Panc1 (cell line): ENCODE data around the gene SPNS3.

Experiments
- CTCF ChIP-seq: fragments of 450-650 bp; IDR thresholded peaks from 2 replicates; pipeline ENCODE4 v1.5.1; 2017; ENCODE audit warnings: mild to moderate bottlenecking
- TCF7L2 ChIP-seq: IDR thresholded peaks from 2 replicates; pipeline ENCODE4 v1.6.1; 2011; ENCODE audit warnings: mild to moderate bottlenecking, low read depth, low read length, inconsistent platforms

- TF ChIP-seq CTCF (no peak), TCF7L2 (no peak)
Measured at GRCh38 chr17:4479982-4480751, 46.4 kb downstream of the SPNS3 start.
